VCaP (cell line): ENCODE results near the gene GPHN.
"Not testable (repeated sequence)": the region's sequence is repeated elsewhere in the genome, so short reads cannot be mapped to it uniquely, and the experiment has no call there.

Experiments
- H3K27ac ChIP-seq: fragments of 450-650 bp; 2 replicates; pipeline ENCODE4 v1.5.1; 2017
- TF ChIP-seq, protein P1 (sequence below): fragments of 450-650 bp; conservative IDR thresholded peaks from 2 replicates; pipeline ENCODE4 v1.5.1; 2017; ENCODE audit warnings: mild to moderate bottlenecking, moderate library complexity

The GPHN gene

GRCh38 chr14:66813636-66814035, 305.7 kb downstream of the GPHN start:
- no peak overlapping the region for H3K27ac ChIP-seq
- TF ChIP-seq, protein P1, sequence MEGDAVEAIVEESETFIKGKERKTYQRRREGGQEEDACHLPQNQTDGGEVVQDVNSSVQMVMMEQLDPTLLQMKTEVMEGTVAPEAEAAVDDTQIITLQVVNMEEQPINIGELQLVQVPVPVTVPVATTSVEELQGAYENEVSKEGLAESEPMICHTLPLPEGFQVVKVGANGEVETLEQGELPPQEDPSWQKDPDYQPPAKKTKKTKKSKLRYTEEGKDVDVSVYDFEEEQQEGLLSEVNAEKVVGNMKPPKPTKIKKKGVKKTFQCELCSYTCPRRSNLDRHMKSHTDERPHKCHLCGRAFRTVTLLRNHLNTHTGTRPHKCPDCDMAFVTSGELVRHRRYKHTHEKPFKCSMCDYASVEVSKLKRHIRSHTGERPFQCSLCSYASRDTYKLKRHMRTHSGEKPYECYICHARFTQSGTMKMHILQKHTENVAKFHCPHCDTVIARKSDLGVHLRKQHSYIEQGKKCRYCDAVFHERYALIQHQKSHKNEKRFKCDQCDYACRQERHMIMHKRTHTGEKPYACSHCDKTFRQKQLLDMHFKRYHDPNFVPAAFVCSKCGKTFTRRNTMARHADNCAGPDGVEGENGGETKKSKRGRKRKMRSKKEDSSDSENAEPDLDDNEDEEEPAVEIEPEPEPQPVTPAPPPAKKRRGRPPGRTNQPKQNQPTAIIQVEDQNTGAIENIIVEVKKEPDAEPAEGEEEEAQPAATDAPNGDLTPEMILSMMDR = no peak

DNA sequence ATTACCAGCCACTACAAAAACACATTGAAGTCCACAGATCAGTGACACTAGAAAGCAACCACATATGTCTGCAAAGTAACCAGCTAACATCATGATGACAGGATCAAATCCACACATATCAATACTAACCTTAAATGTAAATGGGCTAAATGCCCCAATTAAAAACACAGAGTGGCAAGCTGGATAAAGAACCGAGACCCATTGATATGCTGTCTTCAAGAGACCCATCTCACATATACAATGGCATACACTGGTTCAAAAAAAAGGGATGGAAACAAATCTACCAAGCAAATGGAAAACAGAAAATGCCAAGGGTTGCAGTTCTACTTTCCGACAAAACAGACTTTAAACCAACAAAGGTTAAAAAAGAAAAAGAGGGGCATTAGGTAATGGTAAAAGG, 307.7 kb downstream of the GPHN start:
- H3K27ac ChIP-seq = no peak overlapping the region
- TF ChIP-seq, protein P1 = no peak

- no peak overlapping the region for H3K27ac ChIP-seq
- TF ChIP-seq, protein P1 = no peak
Observed at GRCh38 chr14:66824251-66824650, 316.3 kb downstream of the GPHN start.

GRCh38 chr14:66827182-66827581, 319.2 kb downstream of the GPHN start:
- H3K27ac ChIP-seq = no peak overlapping the region
- TF ChIP-seq, protein P1 = no peak

DNA sequence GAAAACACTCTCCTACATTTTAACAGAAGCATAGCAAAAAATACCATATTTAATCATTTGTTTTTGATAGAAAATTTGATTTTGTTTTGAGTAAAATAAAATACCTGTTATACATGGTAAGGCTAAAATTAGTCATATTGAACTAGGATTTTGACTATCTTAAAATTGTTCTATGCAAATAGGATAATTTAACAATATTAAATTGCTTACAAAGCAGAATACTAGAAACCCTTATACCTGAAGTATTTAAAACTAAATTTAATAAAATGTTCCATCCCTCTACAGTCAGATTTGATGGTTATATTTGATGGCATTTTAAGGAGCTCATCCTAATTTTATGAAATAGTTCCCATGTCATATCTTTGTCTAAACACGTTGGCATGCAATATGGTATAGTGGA, 323.2 kb downstream of the GPHN start:
- H3K27ac ChIP-seq = no peak overlapping the region
- TF ChIP-seq, protein P1 = no peak

DNA sequence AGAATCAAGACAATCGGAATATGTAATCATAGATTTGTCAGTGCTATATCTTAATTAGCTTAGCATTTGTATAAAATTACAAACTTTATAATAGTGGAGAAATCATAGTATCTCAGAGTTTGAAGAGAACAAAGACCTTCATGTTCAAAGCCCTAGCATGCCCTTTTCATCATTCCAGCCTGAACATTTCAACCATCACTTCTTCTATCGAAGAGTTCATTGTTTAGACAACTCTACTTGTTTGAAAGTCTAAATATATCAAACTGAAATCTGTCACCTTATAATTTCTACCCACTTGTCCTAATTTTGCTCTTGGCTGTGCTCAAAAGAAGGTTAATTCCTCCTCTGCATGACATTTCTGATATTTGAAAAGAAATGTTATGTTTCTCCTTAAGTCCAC, 325.9 kb downstream of the GPHN start:
- TF ChIP-seq, protein P1 = no peak
- no peak overlapping the region for H3K27ac ChIP-seq

GRCh38 chr14:66837436-66837835, 329.5 kb downstream of the GPHN start:
- not testable (repeated sequence) for H3K27ac ChIP-seq

GRCh38 chr14:66842911-66843512, 335.1 kb downstream of the GPHN start:
- TF ChIP-seq, protein P1 = no peak
- H3K27ac ChIP-seq = no peak overlapping the region
